Sigmoid colon (tissue), 7 donors: ENCODE results near the gene GPR26. TPM values are rescaled to one million over a fixed set of nuclear protein-coding genes. Genes with fewer than 3 reads are reported as not detected.

Source experiments
- DNase-seq: peaks from one replicate; pipeline ENCODE4 v3.0.0-alpha.2; 2019
- H3K27ac ChIP-seq, 4 donors: fragments of 200-600 bp; sonication (generic); one replicate each; pipeline ENCODE4 v1.5.1; 2016 to 2019; ENCODE audit warnings: mild to moderate bottlenecking in 1 of 4
- H3K27me3 ChIP-seq, 3 donors: fragments of 200-600 bp; sonication (generic); one replicate each; pipeline ENCODE4 v1.5.1; 2019; ENCODE audit warnings: mild to moderate bottlenecking in 1 of 3
- H3K36me3 ChIP-seq, 4 donors: fragments of 200-600 bp; sonication (generic); one replicate each; pipeline ENCODE4 v1.5.1; 2016 to 2019
- H3K4me1 ChIP-seq, 4 donors: fragments of 200-600 bp; sonication (generic); one replicate each; pipeline ENCODE4 v1.5.1; 2017 to 2019
- H3K4me3 ChIP-seq, 4 donors: fragments of 200-600 bp; sonication (generic); one replicate each; pipeline ENCODE4 v1.5.1; 2017 to 2019; ENCODE audit warnings: mild to moderate bottlenecking in 2 of 4, moderate library complexity in 1 of 4
- H3K9me3 ChIP-seq, 4 donors: fragments of 200-600 bp in 3 of 4; sonication (generic) in 3 of 4; one replicate each; pipeline versions ENCODE4 v1.5.1 to v1.6.1; 2013 to 2019
- CTCF ChIP-seq, 4 experiments: fragments of 450-650 bp in 3 of 4; fragments of 200-600 bp in 1 of 4; IDR thresholded peaks; one replicate each; pipeline ENCODE4 v1.5.1; 2016 to 2019; ENCODE audit warnings: antibody characterized with exemption in 4 of 4, mild to moderate bottlenecking in 3 of 4, moderate library complexity in 2 of 4
- EP300 ChIP-seq, 4 donors: sonication (generic); formaldehyde crosslinking; IDR thresholded peaks; one replicate each; pipeline ENCODE4 v1.6.1; 2017; ENCODE audit warnings: antibody characterized with exemption in 4 of 4
- POLR2A ChIP-seq, 2 donors: fragments of 450-650 bp; IDR thresholded peaks; one replicate each; pipeline ENCODE4 v1.6.1; 2016; ENCODE audit warnings: antibody characterized with exemption in 2 of 2, mild to moderate bottlenecking in 2 of 2, moderate library complexity in 2 of 2
- POLR2AphosphoS5 ChIP-seq, 4 donors: sonication (generic); formaldehyde crosslinking; IDR thresholded peaks; one replicate each; pipeline ENCODE4 v1.6.1; 2017; ENCODE audit warnings: antibody characterized with exemption in 4 of 4
- WGBS, 2 donors: extraction: QIAGEN DNeasy Blood & Tissue Kit; methylation state at CpG; one replicate each; pipeline ENCODE4 v1.1.7; 2013; 5-methylcytosine and 5-hydroxymethylcytosine counted together
- intact Hi-C: fragments of 100-400 bp; cut with DNase I; formaldehyde crosslinking; loops from one replicate; pipeline ENCODE4 v1.15.1; 2023
- polyA plus RNA-seq, 3 donors: library from polyadenylated mRNA; stranded (reverse); fragments of 200-250 nt; gene quantifications; one replicate each; pipeline ENCODE4 v1.2.3, GENCODE V29; 2013
- total RNA-seq, 4 donors: library from RNA; depleted of rRNA; stranded (reverse); fragments of >200 nt; gene quantifications; one replicate each; pipeline ENCODE4 v1.1.0, GENCODE V29; 2016
- donor health status: healthy with polysubstance abuse.
- donor health status: Bipolar disorder and iron deficiency.
- donor health status: healthy.

GPR26 gene
- total and polyA plus RNA-seq, 7 donors, result not detected

- intact Hi-C loops, result loop anchor here (5.0 kb wide), 1 partner anchor 226 kb away; no protein-coding TSS in a partner anchor
- DNase-seq, result no peak
- H3K4me1 ChIP-seq, result peaks cover 0 to 44% (median 31%) of the 10 kb centered on the region in 4 donors
- H3K36me3 ChIP-seq, result no peaks in the 10 kb centered on the region
- H3K27ac ChIP-seq, result no peak overlapping the region
- no peaks in the 10 kb centered on the region for H3K9me3 ChIP-seq
- no peaks in the 10 kb centered on the region for H3K27me3 ChIP-seq
- TF ChIP-seq POLR2A (IDR thresholded peaks at IDR 0.05), result no peak
- no peak for TF ChIP-seq POLR2AphosphoS5 (IDR thresholded peaks at IDR 0.05)
- TF ChIP-seq EP300 (IDR thresholded peaks at IDR 0.05), result no peak
- TF ChIP-seq CTCF (IDR thresholded peaks at IDR 0.05), result no peak
- no peak overlapping the region for H3K4me3 ChIP-seq
- WGBS, 2 donors, result 85 to 88% methylated on average over 5 of the region's 5 CpGs
Observed at GRCh38 chr10:123741711-123742110, 75.6 kb downstream of the GPR26 start.

- no peaks in the 10 kb centered on the region for H3K36me3 ChIP-seq
- no peaks in the 10 kb centered on the region for H3K9me3 ChIP-seq
- DNase-seq, result no peak
- H3K27ac ChIP-seq, result peak overlapping the region in 2 of 4 donors; percentile 58 to 59
- no peak overlapping the region for H3K4me3 ChIP-seq
- H3K27me3 ChIP-seq, result no peaks in the 10 kb centered on the region
- 76 to 84% methylated on average over 10 of the region's 10 CpGs for whole genome bisulfite sequencing, 2 donors
- intact Hi-C loops, result loop anchor here (5.0 kb wide), 1 partner anchor 224 kb away; no protein-coding TSS in a partner anchor
- peaks cover 0 to 53% (median 37%) of the 10 kb centered on the region in 4 donors for H3K4me1 ChIP-seq
- TF ChIP-seq POLR2AphosphoS5 (IDR thresholded peaks at IDR 0.05) (peak in 2 of 4 donors; percentile 7 to 28), EP300 (IDR thresholded peaks at IDR 0.05) (no peak), POLR2A (IDR thresholded peaks at IDR 0.05) (no peak)
Observed at GRCh38 chr10:123742751-123743440, 76.7 kb downstream of the GPR26 start.

GRCh38 chr10:123743441-123744223 lies 77.5 kb downstream of the GPR26 start:
- Histone ChIP-seq H3K36me3 (peaks cover 0 to 7% (median 2%) of the 10 kb centered on the region in 4 donors), H3K4me3 (no peak overlapping the region), H3K27ac (peak overlapping the region; percentile 6 to 59 (median 36)), H3K9me3 (no peaks in the 10 kb centered on the region), H3K27me3 (no peaks in the 10 kb centered on the region), H3K4me1 (peaks cover 0 to 53% (median 37%) of the 10 kb centered on the region in 4 donors)
- TF ChIP-seq POLR2A (IDR thresholded peaks at IDR 0.05), result no peak
- TF ChIP-seq POLR2AphosphoS5 (IDR thresholded peaks at IDR 0.05), result no peak
- TF ChIP-seq EP300 (IDR thresholded peaks at IDR 0.05), result no peak
- no peak for TF ChIP-seq CTCF (IDR thresholded peaks at IDR 0.05)
- intact Hi-C loops, result loop anchor here (5.0 kb wide), 1 partner anchor 224 kb away; no protein-coding TSS in a partner anchor
- DNase-seq, result no peak
- 72 to 76% methylated on average over 13 of the region's 13 CpGs for WGBS, 2 donors

GRCh38 chr10:123744224-123744536 lies 78.0 kb downstream of the GPR26 start:
- Histone ChIP-seq H3K36me3 (peaks cover 0 to 12% (median 5%) of the 10 kb centered on the region in 4 donors), H3K27me3 (no peaks in the 10 kb centered on the region), H3K4me1 (peaks cover 0 to 53% (median 37%) of the 10 kb centered on the region in 4 donors), H3K9me3 (no peaks in the 10 kb centered on the region), H3K4me3 (no peak overlapping the region), H3K27ac (peak overlapping the region in 3 of 4 donors; percentile 6 to 58 (median 14))
- intact Hi-C loops, result loop anchor here (5.0 kb wide), 1 partner anchor 223 kb away; no protein-coding TSS in a partner anchor
- no peak for DNase-seq
- 79 to 84% methylated on average over 6 of the region's 6 CpGs for WGBS, 2 donors
- TF ChIP-seq POLR2AphosphoS5 (IDR thresholded peaks at IDR 0.05) (no peak), CTCF (IDR thresholded peaks at IDR 0.05) (no peak), EP300 (IDR thresholded peaks at IDR 0.05) (no peak), POLR2A (IDR thresholded peaks at IDR 0.05) (no peak)

Other genes starting within 250 kb of the GPR26 start
- 100 to 1,000 TPM in 2 of 4 donors, 10 to 100 TPM in 2; 48.5 to 153 (median 106) TPM for gene CPXM2, start 225.5 kb downstream of the GPR26 start, total RNA-seq
- gene CPXM2, start 225.5 kb downstream of the GPR26 start, polyA plus RNA-seq, result 1 to 10 TPM in 2 of 3 donors, under 1 TPM in 1; 0.69 to 6.7 (median 1.2) TPM